ENCODE measurements around the gene SPG11.

Gene SPG11, protein sequence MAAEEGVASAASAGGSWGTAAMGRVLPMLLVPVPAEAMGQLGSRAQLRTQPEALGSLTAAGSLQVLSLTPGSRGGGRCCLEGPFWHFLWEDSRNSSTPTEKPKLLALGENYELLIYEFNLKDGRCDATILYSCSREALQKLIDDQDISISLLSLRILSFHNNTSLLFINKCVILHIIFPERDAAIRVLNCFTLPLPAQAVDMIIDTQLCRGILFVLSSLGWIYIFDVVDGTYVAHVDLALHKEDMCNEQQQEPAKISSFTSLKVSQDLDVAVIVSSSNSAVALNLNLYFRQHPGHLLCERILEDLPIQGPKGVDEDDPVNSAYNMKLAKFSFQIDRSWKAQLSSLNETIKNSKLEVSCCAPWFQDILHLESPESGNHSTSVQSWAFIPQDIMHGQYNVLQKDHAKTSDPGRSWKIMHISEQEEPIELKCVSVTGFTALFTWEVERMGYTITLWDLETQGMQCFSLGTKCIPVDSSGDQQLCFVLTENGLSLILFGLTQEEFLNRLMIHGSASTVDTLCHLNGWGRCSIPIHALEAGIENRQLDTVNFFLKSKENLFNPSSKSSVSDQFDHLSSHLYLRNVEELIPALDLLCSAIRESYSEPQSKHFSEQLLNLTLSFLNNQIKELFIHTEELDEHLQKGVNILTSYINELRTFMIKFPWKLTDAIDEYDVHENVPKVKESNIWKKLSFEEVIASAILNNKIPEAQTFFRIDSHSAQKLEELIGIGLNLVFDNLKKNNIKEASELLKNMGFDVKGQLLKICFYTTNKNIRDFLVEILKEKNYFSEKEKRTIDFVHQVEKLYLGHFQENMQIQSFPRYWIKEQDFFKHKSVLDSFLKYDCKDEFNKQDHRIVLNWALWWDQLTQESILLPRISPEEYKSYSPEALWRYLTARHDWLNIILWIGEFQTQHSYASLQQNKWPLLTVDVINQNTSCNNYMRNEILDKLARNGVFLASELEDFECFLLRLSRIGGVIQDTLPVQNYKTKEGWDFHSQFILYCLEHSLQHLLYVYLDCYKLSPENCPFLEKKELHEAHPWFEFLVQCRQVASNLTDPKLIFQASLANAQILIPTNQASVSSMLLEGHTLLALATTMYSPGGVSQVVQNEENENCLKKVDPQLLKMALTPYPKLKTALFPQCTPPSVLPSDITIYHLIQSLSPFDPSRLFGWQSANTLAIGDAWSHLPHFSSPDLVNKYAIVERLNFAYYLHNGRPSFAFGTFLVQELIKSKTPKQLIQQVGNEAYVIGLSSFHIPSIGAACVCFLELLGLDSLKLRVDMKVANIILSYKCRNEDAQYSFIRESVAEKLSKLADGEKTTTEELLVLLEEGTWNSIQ (N-terminal part only)

DNA sequence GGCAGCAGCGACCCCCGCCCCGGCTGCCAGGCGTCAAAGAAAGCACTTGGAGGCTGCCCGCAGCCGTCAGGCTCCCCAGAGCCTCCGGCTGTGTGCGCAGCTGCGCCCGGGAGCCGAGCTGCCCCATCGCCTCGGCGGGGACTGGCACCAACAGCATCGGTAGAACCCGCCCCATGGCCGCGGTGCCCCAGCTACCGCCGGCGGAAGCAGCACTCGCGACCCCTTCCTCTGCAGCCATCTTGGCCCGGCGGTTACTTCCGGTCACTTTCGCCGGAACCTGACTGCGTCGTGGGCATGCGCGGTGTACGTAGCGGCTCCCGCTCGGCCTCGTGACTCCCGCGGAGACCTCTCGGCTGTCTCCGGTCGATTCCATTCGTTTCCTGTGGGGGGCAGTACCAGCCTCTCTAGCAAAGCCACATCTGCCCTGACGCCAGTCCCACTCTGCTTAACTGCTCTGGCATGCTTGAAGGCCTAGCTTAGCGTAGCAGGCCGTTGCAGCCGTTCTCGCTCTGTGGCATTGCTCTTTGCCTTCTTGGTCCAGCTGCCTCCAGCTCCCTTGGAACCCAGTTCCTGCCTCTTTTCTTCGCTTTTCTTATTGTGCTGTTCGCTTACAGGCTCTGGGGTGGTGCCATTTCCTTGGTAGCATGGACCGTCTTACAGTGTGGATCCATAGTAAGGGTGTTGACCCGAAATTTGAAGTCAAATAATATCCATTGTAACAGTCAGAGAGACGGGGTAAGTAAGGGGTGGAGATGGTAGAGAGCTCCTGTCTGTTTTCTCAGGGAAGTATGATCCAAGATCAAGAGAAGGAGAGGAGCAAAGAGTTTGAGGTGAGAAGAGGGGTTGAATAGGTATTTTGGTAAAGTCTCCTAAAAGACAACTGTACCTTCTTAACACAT is at the start of gene SPG11:
TSS of gene SPG11 (minus strand) at position 253 of the 899 bp plus-strand sequence. CDS start at position 238, 15 bp downstream.
- H3K27me3 ChIP-seq (ENCODE audit: control insufficient read depth in 2 of 2, insufficient read depth in 2 of 2, low read length in 2 of 2) = no peaks in the 10 kb centered on the region
- no peaks in the 10 kb centered on the region for H3K9me3 ChIP-seq (ENCODE audit: control insufficient read depth in 2 of 2, low read length in 2 of 2)
- H3K4me3 ChIP-seq (ENCODE audit: low read length in 2 of 2) = peak within 1 kb of the TSS; percentile 91 to 99
- H3K4me1 ChIP-seq (ENCODE audit: control insufficient read depth in 2 of 2, insufficient read depth in 2 of 2, low read length in 2 of 2) = peaks cover 12 to 17% of the 10 kb centered on the region in 2 donors
- H3K27ac ChIP-seq (ENCODE audit: low read depth in 2 of 2, low read length in 2 of 2) = peak within 1 kb of the TSS; percentile 98 to 100
- peak within 1 kb of the TSS; percentile 96 to 99 for H3K9ac ChIP-seq (ENCODE audit: low read depth in 1 of 2, low read length in 2 of 2)
- H3K36me3 ChIP-seq (ENCODE audit: control insufficient read depth in 2 of 2, insufficient read depth in 2 of 2, low read length in 2 of 2) = peaks cover 7 to 11% of the 10 kb centered on the region in 2 donors

DNA sequence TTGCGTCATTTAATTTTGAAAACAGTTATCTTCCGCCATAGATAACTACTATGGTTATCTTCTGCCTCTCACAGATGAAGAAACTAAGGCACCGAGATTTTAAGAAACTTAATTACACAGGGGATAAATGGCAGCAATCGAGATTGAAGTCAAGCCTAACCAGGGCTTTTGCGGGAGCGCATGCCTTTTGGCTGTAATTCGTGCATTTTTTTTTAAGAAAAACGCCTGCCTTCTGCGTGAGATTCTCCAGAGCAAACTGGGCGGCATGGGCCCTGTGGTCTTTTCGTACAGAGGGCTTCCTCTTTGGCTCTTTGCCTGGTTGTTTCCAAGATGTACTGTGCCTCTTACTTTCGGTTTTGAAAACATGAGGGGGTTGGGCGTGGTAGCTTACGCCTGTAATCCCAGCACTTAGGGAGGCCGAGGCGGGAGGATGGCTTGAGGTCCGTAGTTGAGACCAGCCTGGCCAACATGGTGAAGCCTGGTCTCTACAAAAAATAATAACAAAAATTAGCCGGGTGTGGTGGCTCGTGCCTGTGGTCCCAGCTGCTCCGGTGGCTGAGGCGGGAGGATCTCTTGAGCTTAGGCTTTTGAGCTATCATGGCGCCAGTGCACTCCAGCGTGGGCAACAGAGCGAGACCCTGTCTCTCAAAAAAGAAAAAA is 49.0 kb upstream of the SPG11 start:
- Histone ChIP-seq H3K9me3 (ENCODE audit: control insufficient read depth in 2 of 2, low read length in 2 of 2) (no peaks in the 10 kb centered on the region), H3K27me3 (ENCODE audit: control insufficient read depth in 2 of 2, insufficient read depth in 2 of 2, low read length in 2 of 2) (no peaks in the 10 kb centered on the region), H3K27ac (ENCODE audit: low read depth in 2 of 2, low read length in 2 of 2) (peak overlapping the region; percentile 100), H3K36me3 (ENCODE audit: control insufficient read depth in 2 of 2, insufficient read depth in 2 of 2, low read length in 2 of 2) (peaks cover 30 to 32% of the 10 kb centered on the region in 2 donors), H3K9ac (ENCODE audit: low read depth in 1 of 2, low read length in 2 of 2) (peak overlapping the region; percentile 100), H3K4me1 (ENCODE audit: control insufficient read depth in 2 of 2, insufficient read depth in 2 of 2, low read length in 2 of 2) (peaks cover 27 to 46% of the 10 kb centered on the region in 2 donors), H3K4me3 (ENCODE audit: low read length in 2 of 2) (peak overlapping the region; percentile 96 to 99)

DNA sequence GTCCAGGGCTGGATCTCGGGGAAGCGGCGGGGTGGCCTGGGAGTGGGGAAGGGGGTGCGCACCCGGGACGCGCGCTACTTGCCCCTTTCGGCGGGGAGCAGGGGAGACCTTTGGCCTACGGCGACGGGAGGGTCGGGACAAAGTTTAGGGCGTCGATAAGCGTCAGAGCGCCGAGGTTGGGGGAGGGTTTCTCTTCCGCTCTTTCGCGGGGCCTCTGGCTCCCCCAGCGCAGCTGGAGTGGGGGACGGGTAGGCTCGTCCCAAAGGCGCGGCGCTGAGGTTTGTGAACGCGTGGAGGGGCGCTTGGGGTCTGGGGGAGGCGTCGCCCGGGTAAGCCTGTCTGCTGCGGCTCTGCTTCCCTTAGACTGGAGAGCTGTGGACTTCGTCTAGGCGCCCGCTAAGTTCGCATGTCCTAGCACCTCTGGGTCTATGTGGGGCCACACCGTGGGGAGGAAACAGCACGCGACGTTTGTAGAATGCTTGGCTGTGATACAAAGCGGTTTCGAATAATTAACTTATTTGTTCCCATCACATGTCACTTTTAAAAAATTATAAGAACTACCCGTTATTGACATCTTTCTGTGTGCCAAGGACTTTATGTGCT is 48.4 kb upstream of the SPG11 start:
- Histone ChIP-seq H3K27ac (ENCODE audit: low read depth in 2 of 2, low read length in 2 of 2) (peak overlapping the region; percentile 100), H3K9ac (ENCODE audit: low read depth in 1 of 2, low read length in 2 of 2) (peak overlapping the region; percentile 100), H3K4me3 (ENCODE audit: low read length in 2 of 2) (peak overlapping the region; percentile 96 to 99), H3K27me3 (ENCODE audit: control insufficient read depth in 2 of 2, insufficient read depth in 2 of 2, low read length in 2 of 2) (no peaks in the 10 kb centered on the region), H3K36me3 (ENCODE audit: control insufficient read depth in 2 of 2, insufficient read depth in 2 of 2, low read length in 2 of 2) (peaks cover 24 to 25% of the 10 kb centered on the region in 2 donors), H3K9me3 (ENCODE audit: control insufficient read depth in 2 of 2, low read length in 2 of 2) (no peaks in the 10 kb centered on the region), H3K4me1 (ENCODE audit: control insufficient read depth in 2 of 2, insufficient read depth in 2 of 2, low read length in 2 of 2) (peaks cover 31 to 51% of the 10 kb centered on the region in 2 donors)

DNA sequence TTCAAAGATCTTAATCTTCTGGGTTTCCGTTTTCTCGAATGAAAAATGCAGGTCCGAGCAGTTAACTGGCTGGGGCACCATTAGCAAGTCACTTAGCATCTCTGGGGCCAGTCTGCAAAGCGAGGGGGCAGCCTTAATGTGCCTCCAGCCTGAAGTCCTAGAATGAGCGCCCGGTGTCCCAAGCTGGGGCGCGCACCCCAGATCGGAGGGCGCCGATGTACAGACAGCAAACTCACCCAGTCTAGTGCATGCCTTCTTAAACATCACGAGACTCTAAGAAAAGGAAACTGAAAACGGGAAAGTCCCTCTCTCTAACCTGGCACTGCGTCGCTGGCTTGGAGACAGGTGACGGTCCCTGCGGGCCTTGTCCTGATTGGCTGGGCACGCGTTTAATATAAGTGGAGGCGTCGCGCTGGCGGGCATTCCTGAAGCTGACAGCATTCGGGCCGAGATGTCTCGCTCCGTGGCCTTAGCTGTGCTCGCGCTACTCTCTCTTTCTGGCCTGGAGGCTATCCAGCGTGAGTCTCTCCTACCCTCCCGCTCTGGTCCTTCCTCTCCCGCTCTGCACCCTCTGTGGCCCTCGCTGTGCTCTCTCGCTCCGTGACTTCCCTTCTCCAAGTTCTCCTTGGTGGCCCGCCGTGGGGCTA is 47.8 kb upstream of the SPG11 start, which contains the start of the genes B2M and PATL2:
TSS of gene B2M (plus strand) at position 422 of the 647 bp plus-strand sequence. CDS start at position 452, 30 bp downstream.
TSS of gene PATL2 (minus strand) at position 228 of the 647 bp plus-strand sequence. CDS start 34,833 bp downstream, outside the sequence.
- peaks cover 18 to 19% of the 10 kb centered on the region in 2 donors for H3K36me3 ChIP-seq (ENCODE audit: control insufficient read depth in 2 of 2, insufficient read depth in 2 of 2, low read length in 2 of 2)
- peaks cover 36 to 57% of the 10 kb centered on the region in 2 donors for H3K4me1 ChIP-seq (ENCODE audit: control insufficient read depth in 2 of 2, insufficient read depth in 2 of 2, low read length in 2 of 2)
- no peaks in the 10 kb centered on the region for H3K27me3 ChIP-seq (ENCODE audit: control insufficient read depth in 2 of 2, insufficient read depth in 2 of 2, low read length in 2 of 2)
- peak within 1 kb of the TSS; percentile 96 to 99 for H3K4me3 ChIP-seq (ENCODE audit: low read length in 2 of 2)
- no peaks in the 10 kb centered on the region for H3K9me3 ChIP-seq (ENCODE audit: control insufficient read depth in 2 of 2, low read length in 2 of 2)
- H3K9ac ChIP-seq (ENCODE audit: low read depth in 1 of 2, low read length in 2 of 2) = peak within 1 kb of the TSS; percentile 100
- H3K27ac ChIP-seq (ENCODE audit: low read depth in 2 of 2, low read length in 2 of 2) = peak within 1 kb of the TSS; percentile 100

DNA sequence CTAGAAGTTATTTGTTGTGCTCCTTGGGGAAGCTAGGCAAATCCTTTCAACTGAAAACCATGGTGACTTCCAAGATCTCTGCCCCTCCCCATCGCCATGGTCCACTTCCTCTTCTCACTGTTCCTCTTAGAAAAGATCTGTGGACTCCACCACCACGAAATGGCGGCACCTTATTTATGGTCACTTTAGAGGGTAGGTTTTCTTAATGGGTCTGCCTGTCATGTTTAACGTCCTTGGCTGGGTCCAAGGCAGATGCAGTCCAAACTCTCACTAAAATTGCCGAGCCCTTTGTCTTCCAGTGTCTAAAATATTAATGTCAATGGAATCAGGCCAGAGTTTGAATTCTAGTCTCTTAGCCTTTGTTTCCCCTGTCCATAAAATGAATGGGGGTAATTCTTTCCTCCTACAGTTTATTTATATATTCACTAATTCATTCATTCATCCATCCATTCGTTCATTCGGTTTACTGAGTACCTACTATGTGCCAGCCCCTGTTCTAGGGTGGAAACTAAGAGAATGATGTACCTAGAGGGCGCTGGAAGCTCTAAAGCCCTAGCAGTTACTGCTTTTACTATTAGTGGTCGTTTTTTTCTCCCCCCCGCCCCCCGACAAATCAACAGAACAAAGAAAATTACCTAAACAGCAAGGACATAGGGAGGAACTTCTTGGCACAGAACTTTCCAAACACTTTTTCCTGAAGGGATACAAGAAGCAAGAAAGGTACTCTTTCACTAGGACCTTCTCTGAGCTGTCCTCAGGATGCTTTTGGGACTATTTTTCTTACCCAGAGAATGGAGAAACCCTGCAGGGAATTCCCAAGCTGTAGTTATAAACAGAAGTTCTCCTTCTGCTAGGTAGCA is 47.0 kb upstream of the SPG11 start:
- Histone ChIP-seq H3K27me3 (ENCODE audit: control insufficient read depth in 2 of 2, insufficient read depth in 2 of 2, low read length in 2 of 2) (no peaks in the 10 kb centered on the region), H3K9me3 (ENCODE audit: control insufficient read depth in 2 of 2, low read length in 2 of 2) (no peaks in the 10 kb centered on the region), H3K27ac (ENCODE audit: low read depth in 2 of 2, low read length in 2 of 2) (peak overlapping the region; percentile 100), H3K4me1 (ENCODE audit: control insufficient read depth in 2 of 2, insufficient read depth in 2 of 2, low read length in 2 of 2) (peaks cover 32 to 57% of the 10 kb centered on the region in 2 donors), H3K4me3 (ENCODE audit: low read length in 2 of 2) (peak overlapping the region; percentile 96 to 99), H3K9ac (ENCODE audit: low read depth in 1 of 2, low read length in 2 of 2) (peak overlapping the region; percentile 88 to 100), H3K36me3 (ENCODE audit: control insufficient read depth in 2 of 2, insufficient read depth in 2 of 2, low read length in 2 of 2) (peaks cover 10 to 12% of the 10 kb centered on the region in 2 donors)

DNA sequence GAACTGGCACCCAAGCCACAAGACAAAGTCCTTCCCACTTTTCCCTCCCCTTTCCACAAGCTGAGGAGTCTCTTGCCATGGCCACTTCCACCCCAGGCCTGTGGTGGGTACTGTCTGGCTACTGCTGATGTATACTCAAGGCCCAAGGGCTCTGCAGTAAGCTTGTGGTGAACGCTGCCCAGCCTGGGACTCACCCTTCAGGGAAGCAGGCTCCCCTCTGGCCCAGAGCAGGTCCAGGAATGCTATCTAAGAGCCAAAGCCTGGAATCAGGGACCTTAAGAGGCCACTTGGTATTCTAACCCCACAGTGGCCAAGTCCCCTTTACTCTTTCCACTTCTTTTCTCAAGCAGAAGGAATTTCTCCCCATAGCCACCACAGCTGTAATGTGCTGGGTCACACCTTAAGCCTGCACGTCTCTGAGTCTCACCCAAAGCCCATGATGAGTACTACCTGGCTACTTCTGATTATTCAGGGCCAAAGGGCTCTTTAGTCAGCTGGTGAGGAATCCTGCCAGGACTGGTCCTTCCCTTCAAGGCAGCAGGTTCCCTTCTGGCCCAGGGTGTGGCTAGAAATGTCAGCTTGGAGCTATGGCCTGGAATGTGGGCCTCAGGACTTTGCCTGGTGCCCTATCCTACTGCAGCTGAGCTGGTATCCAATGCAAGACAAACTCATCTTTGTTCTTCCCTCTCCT is 43.6 kb upstream of the SPG11 start:
- peak overlapping the region; percentile 9 to 62 for H3K9ac ChIP-seq (ENCODE audit: low read depth in 1 of 2, low read length in 2 of 2)
- no peaks in the 10 kb centered on the region for H3K36me3 ChIP-seq (ENCODE audit: control insufficient read depth in 2 of 2, insufficient read depth in 2 of 2, low read length in 2 of 2)
- H3K9me3 ChIP-seq (ENCODE audit: control insufficient read depth in 2 of 2, low read length in 2 of 2) = no peaks in the 10 kb centered on the region
- peak overlapping the region in 1 of 2 donors; percentile 27 for H3K4me3 ChIP-seq (ENCODE audit: low read length in 2 of 2)
- H3K27me3 ChIP-seq (ENCODE audit: control insufficient read depth in 2 of 2, insufficient read depth in 2 of 2, low read length in 2 of 2) = no peaks in the 10 kb centered on the region
- peak overlapping the region; percentile 90 to 94 for H3K27ac ChIP-seq (ENCODE audit: low read depth in 2 of 2, low read length in 2 of 2)
- H3K4me1 ChIP-seq (ENCODE audit: control insufficient read depth in 2 of 2, insufficient read depth in 2 of 2, low read length in 2 of 2) = peaks cover 19 to 37% of the 10 kb centered on the region in 2 donors

DNA sequence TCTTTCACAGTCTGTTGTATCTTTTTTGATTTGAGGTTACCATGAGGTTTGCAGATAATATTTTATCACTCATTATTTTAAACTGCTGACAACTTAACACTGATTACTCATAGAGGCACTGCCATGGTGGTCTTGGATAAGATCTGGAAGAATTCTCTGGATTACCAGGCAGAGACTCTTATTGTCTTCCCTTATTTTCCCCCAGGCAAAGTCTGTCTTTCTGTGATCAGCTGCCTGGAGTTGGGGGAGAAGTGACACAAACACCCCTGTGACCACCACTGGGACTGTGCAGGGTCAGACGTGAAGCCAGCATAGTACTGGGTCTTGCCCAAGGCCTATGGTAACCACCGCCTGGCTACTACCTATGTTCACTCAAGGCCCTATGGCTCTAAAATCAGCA is 42.9 kb upstream of the SPG11 start:
- Histone ChIP-seq H3K9ac (ENCODE audit: low read depth in 1 of 2, low read length in 2 of 2) (peak overlapping the region; percentile 9 to 62), H3K4me3 (ENCODE audit: low read length in 2 of 2) (peak overlapping the region in 1 of 2 donors; percentile 10), H3K36me3 (ENCODE audit: control insufficient read depth in 2 of 2, insufficient read depth in 2 of 2, low read length in 2 of 2) (no peaks in the 10 kb centered on the region), H3K27ac (ENCODE audit: low read depth in 2 of 2, low read length in 2 of 2) (peak overlapping the region; percentile 90 to 94), H3K9me3 (ENCODE audit: control insufficient read depth in 2 of 2, low read length in 2 of 2) (no peaks in the 10 kb centered on the region), H3K4me1 (ENCODE audit: control insufficient read depth in 2 of 2, insufficient read depth in 2 of 2, low read length in 2 of 2) (peaks cover 19 to 37% of the 10 kb centered on the region in 2 donors), H3K27me3 (ENCODE audit: control insufficient read depth in 2 of 2, insufficient read depth in 2 of 2, low read length in 2 of 2) (no peaks in the 10 kb centered on the region)
